Lung (tissue), 12 donors: ENCODE data around the gene LRRC61. TPM values are rescaled to one million over a fixed set of nuclear protein-coding genes. Genes with fewer than 3 reads are reported as not detected.

Experiments
- ATAC-seq: fragments of 200-7000 bp; cut with Tn5 transposase; one replicate; pipeline ENCODE4 v1.9.1; 2020; ENCODE audit warnings: moderate number of reproducible peaks; ENCODE audit not compliant: insufficient read depth, low FRiP score
- DNase-seq, 3 donors: peaks; one replicate each; pipeline ENCODE4 v3.0.0-alpha.2; 2013 to 2017
- H3K27ac ChIP-seq, 2 donors: one replicate each; pipeline ENCODE4 v1.5.1; 2013; ENCODE audit warnings: mild to moderate bottlenecking in 2 of 2, moderate library complexity in 2 of 2, control low read depth in 1 of 2, inconsistent platforms in 1 of 2, low read depth in 1 of 2, low read length in 1 of 2
- H3K27me3 ChIP-seq, 3 donors: one replicate each; pipeline ENCODE4 v1.5.1; 2013; ENCODE audit warnings: low read length in 2 of 3; ENCODE audit not compliant: control insufficient read depth in 3 of 3, insufficient read depth in 3 of 3
- H3K36me3 ChIP-seq, 4 donors: one replicate each; pipeline ENCODE4 v1.5.1; 2013; ENCODE audit warnings: low read length in 4 of 4, mild to moderate bottlenecking in 1 of 4, moderate library complexity in 1 of 4; ENCODE audit not compliant: control insufficient read depth in 4 of 4, insufficient read depth in 4 of 4
- H3K4me1 ChIP-seq, 5 donors: one replicate each; pipeline ENCODE4 v1.5.1; 2013; ENCODE audit warnings: low read length in 5 of 5, mild to moderate bottlenecking in 2 of 5, moderate library complexity in 1 of 5; ENCODE audit not compliant: control insufficient read depth in 5 of 5, insufficient read depth in 5 of 5
- H3K4me3 ChIP-seq: one replicate; pipeline ENCODE4 v1.5.1; 2013; ENCODE audit warnings: mild to moderate bottlenecking, control low read depth, moderate library complexity
- H3K9ac ChIP-seq, 2 donors: one replicate each; pipeline ENCODE4 v1.5.1; 2013; ENCODE audit warnings: low read length in 2 of 2, control low read depth in 1 of 2; ENCODE audit not compliant: insufficient read depth in 1 of 2
- H3K9me3 ChIP-seq, 4 donors: one replicate each; pipeline ENCODE4 v1.5.1; 2013; ENCODE audit warnings: low read length in 3 of 4, mild to moderate bottlenecking in 1 of 4, moderate library complexity in 1 of 4; ENCODE audit not compliant: control insufficient read depth in 4 of 4, insufficient read depth in 3 of 4
- CTCF ChIP-seq: IDR thresholded peaks from 2 replicates; pipeline ENCODE4 v1.5.1; 2012; ENCODE audit warnings: mild to moderate bottlenecking; ENCODE audit errors: control extremely low read depth, extremely low read depth
- WGBS, 2 donors: extraction: QIAGEN DNeasy Blood & Tissue Kit; methylation state at CpG; one replicate each; pipeline ENCODE4 v1.1.7; 2013; 5-methylcytosine and 5-hydroxymethylcytosine counted together
- polyA plus RNA-seq, 2 donors: library from polyadenylated mRNA; stranded (reverse); fragments of 200-250 nt; gene quantifications; one replicate each; pipeline ENCODE4 v1.2.1, GENCODE V29; 2013
- total RNA-seq, 2 donors: library from RNA; depleted of rRNA in 1 of 2; stranded (reverse); fragments of >200 nt in 1 of 2; gene quantifications; one replicate each; pipeline ENCODE4 v1.2.1, GENCODE V29; 2014 to 2021
- donor health status: control.
- donor health status: control.
- donor health status: Bipolar disorder and iron deficiency.
- donor health status: healthy.
- donor health status: DM: yes; HTN: yes; CAD: no.

The LRRC61 gene
- total and polyA plus RNA-seq, 4 donors = 7.1 to 18.8 (median 13.0) TPM

- Histone ChIP-seq H3K4me3 (no peak overlapping the region), H3K9ac (no peak overlapping the region), H3K27ac (no peak overlapping the region), H3K9me3 (no peaks in the 10 kb centered on the region), H3K36me3 (no peaks in the 10 kb centered on the region), H3K4me1 (no peaks in the 10 kb centered on the region), H3K27me3 (no peaks in the 10 kb centered on the region)
- WGBS, 2 donors = 73 to 78% methylated on average over 13 of the region's 13 CpGs
- DNase-seq (no peak), ATAC-seq (no peak)
- no peak for TF ChIP-seq CTCF
These were observed 34.7 kb downstream of the LRRC61 start for GRCh38 chr7:150357771-150358427.

DNA sequence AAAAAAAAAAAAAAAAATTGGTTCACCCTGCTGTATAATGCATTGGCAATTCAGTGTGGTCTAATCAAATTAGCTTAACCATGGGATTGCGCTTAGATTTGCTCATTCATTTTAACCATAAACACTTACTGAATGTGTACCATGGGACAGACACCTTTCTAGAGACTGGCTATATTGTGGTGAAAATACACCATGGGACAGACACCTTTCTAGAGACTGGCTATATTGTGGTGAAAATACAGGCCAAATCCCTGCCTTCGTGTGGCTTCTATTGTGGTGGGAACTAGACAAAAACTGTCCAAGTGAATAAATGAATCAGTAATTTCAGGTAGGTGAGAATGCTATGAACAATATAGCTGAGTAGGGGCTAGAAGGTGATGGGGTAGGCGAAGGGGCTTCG, 35.3 kb downstream of the LRRC61 start:
- TF ChIP-seq CTCF = no peak
- H3K9me3 ChIP-seq = no peaks in the 10 kb centered on the region
- H3K4me1 ChIP-seq = no peaks in the 10 kb centered on the region
- WGBS, 2 donors = 97 to 98% methylated on average over 4 of the region's 4 CpGs
- no peak overlapping the region for H3K9ac ChIP-seq
- no peak overlapping the region for H3K27ac ChIP-seq
- ATAC-seq (no peak), DNase-seq (no peak)
- H3K27me3 ChIP-seq = no peaks in the 10 kb centered on the region
- no peaks in the 10 kb centered on the region for H3K36me3 ChIP-seq
- no peak overlapping the region for H3K4me3 ChIP-seq

GRCh38 chr7:150358988-150359621, 36.0 kb downstream of the LRRC61 start:
- DNase-seq (no peak), ATAC-seq (no peak)
- no peaks in the 10 kb centered on the region for H3K36me3 ChIP-seq
- no peak overlapping the region for H3K9ac ChIP-seq
- TF ChIP-seq CTCF = no peak
- H3K27me3 ChIP-seq = no peaks in the 10 kb centered on the region
- 87% methylated on average over 4 of the region's 4 CpGs for WGBS, 2 donors
- no peaks in the 10 kb centered on the region for H3K9me3 ChIP-seq
- H3K4me3 ChIP-seq = no peak overlapping the region
- no peaks in the 10 kb centered on the region for H3K4me1 ChIP-seq
- no peak overlapping the region for H3K27ac ChIP-seq
